GM03348 (cell line): Measurements from ENCODE around the gene TMEM129.
"Not testable (repeated sequence)": the region's sequence is repeated elsewhere in the genome, so short reads cannot be mapped to it uniquely, and the experiment has no call there.

Experiments
- DNase-seq: peaks from one replicate; pipeline ENCODE4 v3.0.0; 2012; ENCODE audit warnings: low spot score

TMEM129 gene

GRCh38 chr4:1721666-1722550 is 785 bp upstream of the TMEM129 start:
- no peak for DNase-seq

DNA sequence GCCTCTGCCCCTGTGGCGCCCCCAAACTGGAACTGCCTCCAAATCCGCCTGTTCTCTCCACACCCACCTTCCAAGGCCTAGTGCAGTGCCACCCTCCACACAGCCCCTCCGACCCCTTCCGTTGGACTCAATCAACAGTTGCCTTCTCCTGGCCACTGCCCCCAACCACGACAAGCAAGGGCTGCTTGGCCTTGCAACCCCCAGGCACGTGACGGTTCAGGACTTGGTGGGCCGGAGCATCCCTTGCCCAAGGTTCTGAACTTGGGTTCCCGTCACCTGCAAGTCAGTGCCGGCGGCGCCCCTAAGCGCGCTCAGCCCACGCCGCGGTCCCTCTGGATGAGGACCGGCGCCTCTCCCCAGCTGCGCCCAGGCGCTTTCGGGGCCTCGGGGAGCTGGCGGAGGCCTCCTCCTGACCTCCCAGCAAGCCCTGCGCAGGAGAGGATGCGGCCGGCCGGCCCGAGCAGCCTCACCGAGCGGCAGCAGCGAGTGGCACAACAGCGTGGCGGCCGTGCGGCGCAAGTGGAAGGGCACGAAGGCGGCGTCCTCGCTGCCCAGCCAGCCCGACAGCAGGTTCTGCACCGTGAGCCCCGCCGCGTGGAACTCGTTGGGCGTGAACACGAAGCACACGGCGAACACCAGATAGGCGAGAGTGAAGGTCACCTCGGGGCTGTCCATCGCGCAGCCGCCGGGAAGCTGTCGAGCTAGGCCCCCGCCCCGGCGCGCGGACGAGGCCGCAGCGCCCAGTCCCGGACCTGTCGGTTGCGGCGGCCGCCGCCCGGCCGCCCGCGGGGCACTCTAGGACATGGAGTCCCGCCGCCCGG is 750 bp downstream of the TMEM129 start:
- DNase-seq, result peak; percentile 63

DNA sequence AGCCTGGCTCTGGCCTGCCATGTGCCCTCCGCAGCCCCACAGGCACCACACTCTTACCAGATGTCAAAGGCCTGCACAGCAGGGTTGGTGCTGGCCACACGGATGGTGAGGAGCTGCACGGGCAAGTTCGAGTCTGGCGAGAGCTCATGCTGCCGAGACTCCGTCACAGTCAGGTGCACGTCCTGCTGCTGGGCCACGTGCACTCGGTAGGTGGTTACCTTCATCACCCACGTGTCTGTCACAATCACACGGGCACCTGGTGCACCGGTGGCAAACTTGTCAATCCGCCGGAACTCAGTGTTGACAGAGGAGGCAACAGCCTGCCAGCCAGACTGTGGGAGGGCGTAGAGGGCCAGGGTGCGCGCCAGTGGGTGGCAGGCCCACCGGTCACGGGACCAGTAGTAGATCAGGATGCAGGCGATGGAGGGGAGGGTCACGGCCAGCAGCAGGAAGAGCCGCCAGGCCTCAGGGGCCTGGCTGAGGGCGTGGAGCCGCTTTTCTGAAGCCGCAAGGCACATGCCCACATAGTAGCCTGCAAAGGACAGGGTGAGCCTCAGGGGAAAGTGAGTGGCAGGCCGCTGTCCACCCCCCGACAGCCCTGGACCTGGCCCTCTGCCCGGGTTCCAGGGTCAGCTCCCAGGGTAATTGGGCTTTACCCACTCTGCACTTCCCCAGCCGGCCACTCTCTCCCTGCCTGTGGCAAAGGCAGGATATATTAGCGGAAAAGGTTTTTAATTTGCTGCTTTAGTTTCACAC is 2.9 kb downstream of the TMEM129 start:
- DNase-seq, result no peak

DNA sequence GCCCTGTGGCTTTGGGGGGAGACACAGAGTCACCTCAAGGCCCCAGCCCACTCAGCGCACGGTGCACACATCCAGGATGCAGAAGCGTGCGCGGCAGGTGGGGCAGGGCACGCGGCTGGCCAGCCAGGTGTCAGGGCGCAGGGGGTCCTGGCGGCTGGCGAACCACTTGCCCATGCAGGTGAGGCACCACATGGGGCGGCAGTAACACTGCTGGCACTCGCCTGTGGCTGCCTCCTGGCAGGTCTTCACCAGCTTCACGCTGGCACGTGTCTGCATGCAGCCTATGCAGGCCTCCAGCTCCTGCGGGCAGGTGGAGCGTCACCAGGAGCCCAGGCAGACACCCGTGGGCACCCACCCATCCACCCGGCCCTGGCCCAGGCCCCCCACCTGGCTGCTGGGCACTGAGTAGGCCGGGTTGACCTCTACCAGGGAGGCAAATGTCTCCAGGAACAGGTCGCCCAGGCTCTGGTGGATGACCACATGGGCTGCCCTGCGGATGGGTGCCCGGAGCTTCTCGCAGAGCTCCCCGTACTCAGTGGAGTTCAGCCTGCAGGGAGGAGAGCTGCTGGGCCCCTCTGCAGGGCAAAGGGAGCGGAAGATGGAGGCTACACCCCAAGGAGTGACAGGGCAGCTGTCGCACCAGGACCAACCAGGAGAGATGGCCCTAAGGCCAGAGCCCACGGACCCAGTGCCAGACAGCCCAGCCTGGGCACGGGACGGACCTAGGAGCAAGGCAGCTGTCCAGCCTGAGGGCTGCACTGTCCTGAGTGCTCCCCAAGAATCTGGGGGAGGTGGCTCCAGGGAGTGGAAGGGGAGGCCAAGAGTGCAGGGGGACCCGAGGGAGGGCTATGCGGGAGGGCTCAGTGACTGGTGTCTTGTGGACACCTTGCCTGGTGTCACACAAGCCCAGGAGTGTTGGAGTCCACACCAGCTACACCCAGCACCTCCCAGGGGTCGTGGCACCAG is 3.7 kb downstream of the TMEM129 start:
- no peak for DNase-seq

- DNase-seq, result no peak
These were observed 4.8 kb downstream of the TMEM129 start for GRCh38 chr4:1716065-1716945.

DNA sequence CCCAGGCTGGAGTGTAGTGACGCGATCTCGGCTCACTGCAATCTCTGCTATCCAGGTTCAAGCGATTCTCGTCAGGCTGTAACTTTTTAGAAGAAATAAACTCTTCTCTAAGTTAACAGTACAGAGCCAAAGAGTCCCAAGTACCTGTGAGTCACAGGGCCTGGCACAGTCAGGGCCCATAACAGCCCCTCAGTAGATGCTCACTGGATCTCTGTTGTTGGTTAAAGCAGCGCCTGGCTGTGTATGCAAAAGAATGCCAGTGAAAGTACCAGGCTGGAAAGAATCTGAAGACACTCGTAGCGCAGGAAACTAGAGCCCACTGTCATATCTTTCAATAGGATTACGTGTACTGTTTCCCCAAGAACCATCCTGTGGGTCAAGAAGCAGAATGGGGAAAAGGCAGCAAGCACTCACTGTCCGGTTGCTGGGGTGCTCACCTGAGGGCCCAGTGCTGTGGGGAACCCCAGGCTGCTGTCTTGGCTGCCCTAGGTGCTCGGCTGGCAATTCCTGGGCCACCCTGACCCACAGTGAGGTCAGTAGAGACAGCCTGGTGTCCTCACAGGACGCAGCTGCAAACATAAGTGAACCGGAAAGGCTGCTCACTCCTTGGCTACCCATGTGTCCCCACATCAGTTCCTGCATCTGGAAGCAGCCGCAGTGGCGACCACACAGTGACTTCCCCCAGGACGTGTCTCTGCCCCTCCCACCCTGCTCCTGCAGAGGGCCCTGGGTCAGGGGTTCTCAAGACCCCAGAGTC is 5.9 kb downstream of the TMEM129 start:
- DNase-seq, result no peak

- no peak for DNase-seq
These were observed 6.7 kb downstream of the TMEM129 start for GRCh38 chr4:1714303-1715001.

GRCh38 chr4:1713003-1713851 is 7.9 kb downstream of the TMEM129 start:
- DNase-seq, result no peak

DNA sequence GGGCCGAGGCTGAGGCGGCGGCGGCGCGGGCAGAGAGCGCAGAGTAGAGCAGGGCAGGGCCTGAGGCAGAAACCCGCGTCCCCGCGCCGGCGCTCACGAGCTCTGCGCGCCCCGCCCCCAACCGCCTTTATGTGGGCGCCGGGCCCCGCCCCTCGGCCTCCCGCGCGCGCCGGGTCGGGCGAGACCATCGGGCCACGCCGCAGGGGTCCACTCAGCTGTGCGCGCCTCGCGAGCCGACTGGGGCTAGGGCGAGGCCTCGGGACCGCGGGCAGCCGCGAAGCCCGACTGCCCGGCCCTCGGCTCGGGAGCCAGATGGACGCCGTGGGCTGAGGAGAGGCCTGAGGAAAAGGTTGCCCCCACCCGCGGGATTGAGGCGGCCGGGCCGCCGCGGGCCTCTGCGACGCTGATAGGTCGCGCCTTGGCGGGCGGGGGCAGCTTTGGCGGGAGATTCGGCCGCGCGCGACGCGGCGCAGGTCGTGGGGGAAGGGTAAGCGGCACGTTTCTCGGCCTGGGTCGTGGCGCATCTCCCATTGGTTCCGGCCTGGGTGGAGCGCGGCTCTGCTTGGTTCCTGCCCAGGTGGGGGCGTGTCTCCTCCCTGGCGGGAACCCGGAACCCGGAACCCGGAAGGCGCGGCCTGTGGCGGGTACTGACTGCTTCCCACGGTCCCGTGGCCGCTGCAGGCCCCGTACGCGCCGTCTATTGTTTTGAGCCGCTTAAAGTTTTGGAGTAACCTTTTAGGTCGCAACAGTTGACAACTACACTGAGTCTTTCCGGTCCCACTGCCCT is 8.7 kb downstream of the TMEM129 start, which contains the start of gene SLBP:
Gene SLBP, minus strand, starts transcription at position 104 of the 787 bp plus-strand sequence. CDS start 131 bp downstream, outside the sequence.
- peak; percentile 97 for DNase-seq

DNA sequence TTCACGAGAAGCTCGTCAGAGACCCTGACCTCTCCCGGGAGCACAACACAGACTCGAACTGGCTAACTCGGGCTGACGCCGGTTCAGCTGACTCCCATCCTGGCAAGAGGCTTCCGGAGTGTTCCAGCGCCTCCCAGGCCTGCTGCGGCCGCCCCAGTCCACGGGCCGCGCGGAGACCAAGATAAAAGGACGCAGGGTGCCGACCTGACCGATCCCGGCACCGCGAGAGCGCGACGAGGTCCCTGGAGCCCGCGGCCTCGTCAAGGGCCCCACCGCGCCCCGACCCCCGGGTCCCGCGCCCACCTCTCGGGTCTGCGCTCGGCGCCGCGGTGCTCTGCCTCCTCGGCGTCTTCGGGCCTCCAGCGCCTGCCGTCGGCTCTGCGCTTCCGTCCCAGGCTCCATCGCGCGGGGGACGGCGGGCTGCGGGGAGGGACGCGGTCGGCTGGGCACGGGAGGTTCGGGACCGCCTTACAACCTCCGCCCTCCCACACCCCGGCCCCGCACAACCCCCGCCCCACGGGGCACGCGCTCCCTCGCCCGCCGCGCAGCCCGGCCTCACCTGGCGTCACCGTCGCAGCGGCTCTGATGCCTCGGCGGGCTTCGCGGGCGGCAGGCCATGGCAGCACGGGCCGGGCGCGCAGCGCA is 9.4 kb downstream of the TMEM129 start:
- DNase-seq, result peak; percentile 80

GRCh38 chr4:1711055-1711570 is 10.0 kb downstream of the TMEM129 start:
- no peak for DNase-seq

- DNase-seq, result no peak
These were observed 12.5 kb downstream of the TMEM129 start for GRCh38 chr4:1708581-1708980.

DNA sequence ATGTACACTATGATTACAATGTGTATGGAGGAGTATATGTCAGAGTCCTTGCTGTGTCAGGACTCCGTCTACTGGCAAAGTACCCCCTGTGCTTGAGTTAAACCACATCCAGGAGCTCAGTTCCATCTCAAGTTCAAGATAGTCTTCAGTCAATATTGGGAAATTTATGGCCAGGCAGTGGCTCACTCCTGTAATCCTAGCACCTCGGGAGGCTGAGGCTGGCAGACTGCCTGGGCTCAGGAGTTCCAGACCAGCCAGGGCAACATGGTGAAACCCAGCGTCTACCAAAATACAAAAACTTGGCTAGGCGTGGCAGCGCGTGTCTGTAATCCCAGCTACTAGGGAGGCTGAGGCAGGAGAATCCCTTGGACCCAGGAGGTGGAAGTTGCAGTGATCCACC is 14.8 kb downstream of the TMEM129 start:
- DNase-seq, result no peak

- no peak for DNase-seq
These were observed 15.4 kb downstream of the TMEM129 start for GRCh38 chr4:1705732-1706131.

GRCh38 chr4:1703867-1704266 is 17.3 kb downstream of the TMEM129 start:
- no peak for DNase-seq

- not testable (repeated sequence) for DNase-seq
These were observed 19.5 kb downstream of the TMEM129 start for GRCh38 chr4:1701671-1702070.
